NCI-H460 (cell line): ENCODE measurements around the gene TARBP1. TPM values are rescaled to one million over a fixed set of nuclear protein-coding genes. Genes with fewer than 3 reads are reported as not detected.
"Not testable (repeated sequence)": the region's sequence is repeated elsewhere in the genome, so short reads cannot be mapped to it uniquely, and the experiment has no call there.

ENCODE experiments used
- DNase-seq: peaks from one replicate; pipeline ENCODE4 v3.0.0-alpha.2; 2016; ENCODE audit warnings: low read depth; ENCODE audit errors: extremely low read depth
- total RNA-seq: library from RNA; depleted of rRNA; stranded (reverse); fragments of >200 nt; shearing (Covaris generic); gene quantifications from 2 replicates; pipeline ENCODE4 v1.2.3, GENCODE V29; 2014

Gene TARBP1
- total RNA-seq, 1 experiment from 2014 or later, result 117 TPM

- DNase-seq, result no peak
These were observed 40.4 kb downstream of the TARBP1 start for GRCh38 chr1:234438579-234438978.

- DNase-seq, result no peak
These were observed 41.4 kb downstream of the TARBP1 start for GRCh38 chr1:234437423-234438171.

GRCh38 chr1:234435620-234436019 is 43.4 kb downstream of the TARBP1 start:
- DNase-seq, result no peak

- DNase-seq, result no peak
These were observed 44.3 kb downstream of the TARBP1 start for GRCh38 chr1:234434706-234435105.

GRCh38 chr1:234433563-234434285 is 45.3 kb downstream of the TARBP1 start:
- peak; percentile 75 for DNase-seq

- no peak for DNase-seq
These were observed 47.7 kb downstream of the TARBP1 start for GRCh38 chr1:234431255-234431654.

GRCh38 chr1:234430691-234431090 is 48.3 kb downstream of the TARBP1 start:
- no peak for DNase-seq

GRCh38 chr1:234429434-234429806 is 49.6 kb downstream of the TARBP1 start:
- DNase-seq, result peak; percentile 49

GRCh38 chr1:234427950-234428646 is 50.9 kb downstream of the TARBP1 start:
- DNase-seq, result no peak

GRCh38 chr1:234413990-234414389 is 65.0 kb downstream of the TARBP1 start:
- no peak for DNase-seq

GRCh38 chr1:234413485-234413884 is 65.5 kb downstream of the TARBP1 start:
- no peak for DNase-seq

- DNase-seq, result no peak
These were observed 66.1 kb downstream of the TARBP1 start for GRCh38 chr1:234412830-234413229.

- peak; percentile 61 for DNase-seq
These were observed 69.7 kb downstream of the TARBP1 start for GRCh38 chr1:234409328-234409727.

- DNase-seq, result no peak
These were observed 70.2 kb downstream of the TARBP1 start for GRCh38 chr1:234408757-234409156.

GRCh38 chr1:234406871-234407270 is 72.1 kb downstream of the TARBP1 start:
- no peak for DNase-seq

- DNase-seq, result no peak
These were observed 73.3 kb downstream of the TARBP1 start for GRCh38 chr1:234405676-234406075.

GRCh38 chr1:234402939-234403338 is 76.0 kb downstream of the TARBP1 start:
- peak; percentile 87 for DNase-seq

GRCh38 chr1:234401658-234402057 is 77.3 kb downstream of the TARBP1 start:
- DNase-seq, result no peak

GRCh38 chr1:234400773-234401172 is 78.2 kb downstream of the TARBP1 start:
- no peak for DNase-seq

- DNase-seq, result not testable (repeated sequence)
These were observed 79.5 kb downstream of the TARBP1 start for GRCh38 chr1:234399515-234399914.

- no peak for DNase-seq
These were observed 80.1 kb downstream of the TARBP1 start for GRCh38 chr1:234398849-234399381.
